Stomach smooth muscle (tissue), 2 donors: ENCODE measurements around the gene MED14.
"Not testable (repeated sequence)": the region's sequence is repeated elsewhere in the genome, so short reads cannot be mapped to it uniquely, and the experiment has no call there.

Source experiments
- H3K27ac ChIP-seq: one replicate; pipeline ENCODE4 v1.7.0; 2013; ENCODE audit warnings: mild to moderate bottlenecking, low read length, inconsistent platforms
- H3K27me3 ChIP-seq, 2 donors: one replicate each; pipeline ENCODE4 v1.7.0; 2013; ENCODE audit warnings: low read length in 2 of 2; ENCODE audit not compliant: insufficient read depth in 2 of 2, control insufficient read depth in 1 of 2
- H3K36me3 ChIP-seq, 2 donors: one replicate each; pipeline ENCODE4 v1.7.0; 2013; ENCODE audit warnings: low read length in 2 of 2; ENCODE audit not compliant: control insufficient read depth in 2 of 2, insufficient read depth in 2 of 2
- H3K4me1 ChIP-seq: one replicate; pipeline ENCODE4 v1.7.0; 2013; ENCODE audit warnings: low read length; ENCODE audit not compliant: control insufficient read depth, insufficient read depth
- H3K4me3 ChIP-seq, 2 donors: one replicate each; pipeline ENCODE4 v1.7.0; 2013; ENCODE audit warnings: low read length in 2 of 2
- H3K9ac ChIP-seq, 2 donors: one replicate each; pipeline ENCODE4 v1.7.0; 2013; ENCODE audit warnings: low read length in 2 of 2, mild to moderate bottlenecking in 1 of 2
- H3K9me3 ChIP-seq, 2 donors: one replicate each; pipeline ENCODE4 v1.7.0; 2013; ENCODE audit warnings: low read length in 2 of 2; ENCODE audit not compliant: control insufficient read depth in 2 of 2
- donor health status: healthy.
- donor health status: Pancreatic carcinoma.

MED14 gene

GRCh38 chrX:40759374-40759773 is 24.0 kb upstream of the MED14 start:
- Histone ChIP-seq H3K4me3 (no peak overlapping the region), H3K27me3 (peaks cover 0 to 18% of the 10 kb centered on the region in 2 donors), H3K27ac (no peak overlapping the region), H3K9me3 (no peaks in the 10 kb centered on the region), H3K4me1 (peaks cover 19% of the 10 kb centered on the region), H3K9ac (no peak overlapping the region), H3K36me3 (no peaks in the 10 kb centered on the region)

- Histone ChIP-seq H3K4me3 (no peak overlapping the region), H3K4me1 (peaks cover 19% of the 10 kb centered on the region), H3K36me3 (no peaks in the 10 kb centered on the region), H3K27me3 (peaks cover 0 to 18% of the 10 kb centered on the region in 2 donors), H3K9ac (no peak overlapping the region), H3K27ac (no peak overlapping the region), H3K9me3 (no peaks in the 10 kb centered on the region)
Measured at GRCh38 chrX:40757058-40757457, 21.7 kb upstream of the MED14 start.

- peaks cover 19% of the 10 kb centered on the region for H3K4me1 ChIP-seq
- H3K9ac ChIP-seq: peak overlapping the region; percentile 8 to 42
- H3K27ac ChIP-seq: peak overlapping the region; percentile 69
Measured at GRCh38 chrX:40755291-40756249, 20.2 kb upstream of the MED14 start.

GRCh38 chrX:40749681-40750494 is 14.5 kb upstream of the MED14 start:
- Histone ChIP-seq H3K27ac (peak overlapping the region; percentile 19), H3K27me3 (peaks cover 0 to 7% of the 10 kb centered on the region in 2 donors), H3K9me3 (no peaks in the 10 kb centered on the region), H3K4me1 (peaks cover 6% of the 10 kb centered on the region), H3K9ac (peak overlapping the region in 1 of 2 donors; percentile 9), H3K36me3 (no peaks in the 10 kb centered on the region), H3K4me3 (no peak overlapping the region)

More at GRCh38 chrX:40755291-40756249, 20.2 kb upstream of the MED14 start:
- Histone ChIP-seq H3K36me3 (no peaks in the 10 kb centered on the region), H3K9me3 (no peaks in the 10 kb centered on the region), H3K4me3 (peak overlapping the region in 1 of 2 donors; percentile 35), H3K27me3 (peaks cover 0 to 12% of the 10 kb centered on the region in 2 donors)

- Histone ChIP-seq H3K27ac (no peak overlapping the region), H3K27me3 (peaks cover 0 to 9% of the 10 kb centered on the region in 2 donors), H3K9me3 (no peaks in the 10 kb centered on the region), H3K36me3 (no peaks in the 10 kb centered on the region), H3K4me1 (peaks cover 4% of the 10 kb centered on the region), H3K9ac (no peak overlapping the region), H3K4me3 (no peak overlapping the region)
Measured at GRCh38 chrX:40748977-40749376, 13.6 kb upstream of the MED14 start.

GRCh38 chrX:40746521-40746920 is 11.2 kb upstream of the MED14 start:
- Histone ChIP-seq H3K4me3 (no peak overlapping the region), H3K27me3 (peaks cover 0 to 20% of the 10 kb centered on the region in 2 donors), H3K9me3 (no peaks in the 10 kb centered on the region), H3K9ac (no peak overlapping the region), H3K27ac (no peak overlapping the region), H3K4me1 (peaks cover 4% of the 10 kb centered on the region), H3K36me3 (no peaks in the 10 kb centered on the region)

GRCh38 chrX:40736170-40736505 is 796 bp upstream of the MED14 start:
- Histone ChIP-seq H3K9ac (peak overlapping the region; percentile 89 to 91), H3K4me1 (peaks cover 3% of the 10 kb centered on the region), H3K4me3 (peak overlapping the region; percentile 75 to 83), H3K36me3 (no peaks in the 10 kb centered on the region), H3K9me3 (no peaks in the 10 kb centered on the region), H3K27me3 (peaks cover 0 to 5% of the 10 kb centered on the region in 2 donors), H3K27ac (peak overlapping the region; percentile 91)

- peaks cover 0 to 6% of the 10 kb centered on the region in 2 donors for H3K27me3 ChIP-seq
- H3K4me1 ChIP-seq: peaks cover 3% of the 10 kb centered on the region
- peak overlapping the region; percentile 30 to 91 for H3K9ac ChIP-seq
- H3K9me3 ChIP-seq: no peaks in the 10 kb centered on the region
- H3K4me3 ChIP-seq: peak overlapping the region; percentile 75 to 83
- H3K36me3 ChIP-seq: no peaks in the 10 kb centered on the region
- peak overlapping the region; percentile 91 for H3K27ac ChIP-seq
Measured at GRCh38 chrX:40734971-40735324, 394 bp downstream of the MED14 start.

GRCh38 chrX:40733706-40734105 is 1.6 kb downstream of the MED14 start:
- H3K27ac ChIP-seq: no peak overlapping the region
- H3K9ac ChIP-seq: no peak overlapping the region
- H3K36me3 ChIP-seq: no peaks in the 10 kb centered on the region
- peaks cover 0 to 8% of the 10 kb centered on the region in 2 donors for H3K27me3 ChIP-seq
- H3K4me1 ChIP-seq: peaks cover 3% of the 10 kb centered on the region
- no peaks in the 10 kb centered on the region for H3K9me3 ChIP-seq
- H3K4me3 ChIP-seq: peak overlapping the region in 1 of 2 donors; percentile 9

- not testable (repeated sequence) for H3K36me3 ChIP-seq, H3K4me1 ChIP-seq, H3K9ac ChIP-seq, H3K4me3 ChIP-seq, H3K27ac ChIP-seq, H3K9me3 ChIP-seq
- H3K27me3 ChIP-seq: peaks cover 0 to 10% of the 10 kb centered on the region in 2 donors
Measured at GRCh38 chrX:40732499-40732898, 2.8 kb downstream of the MED14 start.
